Subcutaneous adipose tissue (tissue), 4 donors: Measurements from ENCODE around the gene PMAIP1. TPM values are rescaled to one million over a fixed set of nuclear protein-coding genes. Genes with fewer than 3 reads are reported as not detected.

Experiments used
- CTCF ChIP-seq: fragments of 450-650 bp; IDR thresholded peaks from one replicate; pipeline ENCODE4 v1.5.1; 2016; ENCODE audit warnings: low read depth, mild to moderate bottlenecking, control low read depth, antibody characterized with exemption, moderate library complexity
- total RNA-seq, 4 donors: library from RNA; depleted of rRNA; stranded (reverse); fragments of >200 nt; gene quantifications; one replicate each; pipeline ENCODE4 v1.1.0, GENCODE V29; 2016

The PMAIP1 gene
- total RNA-seq, 4 donors from 2014 or later: 0.44 to 2.0 (median 1.4) TPM; not detected in 1

- no peak for TF ChIP-seq CTCF
These were observed 28.4 kb downstream of the PMAIP1 start for GRCh38 chr18:59928201-59928600.

- no peak for TF ChIP-seq CTCF
These were observed 30.0 kb downstream of the PMAIP1 start for GRCh38 chr18:59929621-59930295.

- no peak for TF ChIP-seq CTCF
These were observed 32.6 kb downstream of the PMAIP1 start for GRCh38 chr18:59932401-59932800.

- no peak for TF ChIP-seq CTCF
These were observed 38.9 kb downstream of the PMAIP1 start for GRCh38 chr18:59938676-59939075.

GRCh38 chr18:59939127-59939526 is 39.3 kb downstream of the PMAIP1 start:
- no peak for TF ChIP-seq CTCF

GRCh38 chr18:59940068-59940467 is 40.3 kb downstream of the PMAIP1 start:
- no peak for TF ChIP-seq CTCF

- no peak for TF ChIP-seq CTCF
These were observed 41.5 kb downstream of the PMAIP1 start for GRCh38 chr18:59941331-59941730.
